HepG2 (cell line): ENCODE data around the gene CDK10. TPM values are rescaled to one million over a fixed set of nuclear protein-coding genes. Genes with fewer than 3 reads are reported as not detected.
"Not testable (repeated sequence)": the region's sequence is repeated elsewhere in the genome, so short reads cannot be mapped to it uniquely, and the experiment has no call there.

Experiments
- ATAC-seq: fragments of 200-7000 bp; cut with Tn5 transposase; 3 replicates; pipeline ENCODE4 v1.9.1; 2020; ENCODE audit warnings: mild to moderate bottlenecking, moderate library complexity
- BruUV-seq: library from RNA; stranded (reverse); fragments of 400-500 nt; replicated peaks from 2 replicates; lab custom pipeline; 2021; lab: Mats Ljungman, UMichigan
- CTCF ChIA-PET: fragments of 300-600 bp; formaldehyde crosslinking; extraction: SDS; loops from one replicate; lab custom pipeline; 2021; ENCODE audit warnings: low total read pairs, inconsistent platforms, low intra/inter-chr PET ratio; lab: Yijun Ruan, JAX
- POLR2A ChIA-PET: fragments of 350-600 bp; sonication (Branson Sonifier 250); formaldehyde crosslinking; loops from one replicate; lab custom pipeline; 2020; ENCODE audit warnings: antibody characterized with exemption, inconsistent platforms; lab: Yijun Ruan, JAX
- DNase-seq: peaks from one replicate; pipeline ENCODE4 v3.0.0-alpha.2; 2015; ENCODE audit warnings: low spot score
- FAIRE-seq: peaks from 3 replicates; lab custom pipeline; 2011; peaks lifted over from hg19 to GRCh38; lab: Jason Lieb, UNC
- H2AFZ ChIP-seq: one replicate; pipeline ENCODE4 v1.6.1; 2011; ENCODE audit warnings: low read length, inconsistent platforms
- H3K27ac ChIP-seq: fragments of 300-600 bp; 3 replicates; pipeline ENCODE4 v1.8.0; 2011; ENCODE audit warnings: mixed run types, mild to moderate bottlenecking, mixed read lengths, low read length, inconsistent platforms; ENCODE audit not compliant: insufficient read depth; ENCODE audit errors: extremely low read length
- H3K27me3 ChIP-seq, 2 experiments: fragments of 200-600 bp in 1 of 2; 2 replicates in 1 of 2; 3 replicates in 1 of 2; pipeline versions ENCODE4 v1.6.0 to v1.8.0; 2011; ENCODE audit warnings: low read length in 2 of 2, mild to moderate bottlenecking in 2 of 2, moderate library complexity in 2 of 2, inconsistent platforms in 1 of 2; ENCODE audit not compliant: insufficient read depth in 2 of 2, control insufficient read depth in 1 of 2
- H3K36me3 ChIP-seq, 2 experiments: fragments of 200-600 bp in 1 of 2; replicated peaks in 1 of 2; 2 replicates in 1 of 2; 3 replicates in 1 of 2; pipeline versions ENCODE4 v1.5.1 to v1.8.0; 2011; ENCODE audit warnings: low read length in 2 of 2, inconsistent platforms in 1 of 2; ENCODE audit not compliant: insufficient read depth in 2 of 2, control insufficient read depth in 1 of 2
- H3K4me1 ChIP-seq: 2 replicates; pipeline ENCODE4 v1.5.1; 2012; ENCODE audit warnings: low read length, inconsistent platforms; ENCODE audit not compliant: insufficient read depth
- H3K4me2 ChIP-seq: 2 replicates; pipeline ENCODE4 v1.6.0; 2011; ENCODE audit warnings: low read depth, low read length, inconsistent platforms
- H3K4me3 ChIP-seq, 3 experiments: fragments of 200-600 bp in 1 of 3; sonication (generic), shearing (Covaris generic) in 1 of 3; replicated peaks in 1 of 3; 2 replicates each; pipeline ENCODE4 v1.5.1; 2011 to 2016; ENCODE audit warnings: low read length in 3 of 3, inconsistent platforms in 2 of 3, low read depth in 2 of 3, mild to moderate bottlenecking in 2 of 3, control low read depth in 1 of 3, mixed read lengths in 1 of 3; ENCODE audit not compliant: insufficient read depth in 1 of 3
- H3K79me2 ChIP-seq: one replicate; pipeline ENCODE4 v1.6.1; 2011; ENCODE audit warnings: low read length, inconsistent platforms; ENCODE audit not compliant: insufficient read depth
- H3K9ac ChIP-seq: 2 replicates; pipeline ENCODE4 v1.6.0; 2011; ENCODE audit warnings: mild to moderate bottlenecking, low read depth, low read length, inconsistent platforms; ENCODE audit not compliant: insufficient read depth
- H3K9me3 ChIP-seq: 2 replicates; pipeline ENCODE4 v1.5.1; 2012; ENCODE audit warnings: mild to moderate bottlenecking, low read length
- H4K20me1 ChIP-seq: 2 replicates; pipeline ENCODE4 v1.6.0; 2011; ENCODE audit warnings: inconsistent platforms, mild to moderate bottlenecking, low read length, moderate library complexity; ENCODE audit not compliant: insufficient read depth
- CCDC6 ChIP-seq: sonication (generic); formaldehyde crosslinking; IDR thresholded peaks from 2 replicates; pipeline ENCODE4 v1.8.1; 2022; ENCODE audit warnings: mild to moderate bottlenecking, missing genetic modification reagents, moderate library complexity
- HMG20A ChIP-seq: IDR thresholded peaks from 2 replicates; pipeline ENCODE4 v1.6.1; 2016; ENCODE audit warnings: borderline replicate concordance
- HNF1B ChIP-seq: sonication (generic); formaldehyde crosslinking; IDR thresholded peaks from 2 replicates; pipeline ENCODE4 v1.5.1; 2020; ENCODE audit warnings: mild to moderate bottlenecking, moderate library complexity, missing genetic modification reagents
- SETDB1 ChIP-seq: sonication (generic); formaldehyde crosslinking; IDR thresholded peaks from 2 replicates; pipeline ENCODE4 v1.5.1; 2020; ENCODE audit warnings: missing genetic modification reagents, mild to moderate bottlenecking, borderline replicate concordance
- STAG1 ChIP-seq: sonication (generic); formaldehyde crosslinking; IDR thresholded peaks from 2 replicates; pipeline ENCODE4 v1.4.0; 2020; ENCODE audit warnings: missing genetic modification reagents
- ZBTB33 ChIP-seq: sonication (generic); formaldehyde crosslinking; IDR thresholded peaks from 2 replicates; pipeline ENCODE4 v1.4.0; 2020; ENCODE audit warnings: missing genetic modification reagents
- ZBTB34 ChIP-seq: sonication (generic); formaldehyde crosslinking; IDR thresholded peaks from 2 replicates; pipeline ENCODE4 v1.8.0; 2022; ENCODE audit warnings: mild to moderate bottlenecking, missing genetic modification reagents
- ZMYM2 ChIP-seq: sonication (generic); formaldehyde crosslinking; IDR thresholded peaks from 2 replicates; pipeline ENCODE4 v1.8.0; 2022; ENCODE audit warnings: mild to moderate bottlenecking, missing genetic modification reagents
- ZNF251 ChIP-seq: sonication (generic); formaldehyde crosslinking; IDR thresholded peaks from 2 replicates; pipeline ENCODE4 v1.9.0; 2021; ENCODE audit warnings: mild to moderate bottlenecking, missing genetic modification reagents
- ZNF605 ChIP-seq: sonication (generic); formaldehyde crosslinking; IDR thresholded peaks from 2 replicates; pipeline ENCODE4 v1.8.0; 2022; ENCODE audit warnings: mild to moderate bottlenecking, missing genetic modification reagents
- ZNF709 ChIP-seq: sonication (generic); formaldehyde crosslinking; IDR thresholded peaks from 2 replicates; pipeline ENCODE4 v1.5.0; 2020; ENCODE audit warnings: mild to moderate bottlenecking, missing genetic modification reagents
- ZSCAN22 ChIP-seq: sonication (generic); formaldehyde crosslinking; IDR thresholded peaks from 2 replicates; pipeline ENCODE4 v1.4.0; 2020; ENCODE audit warnings: mild to moderate bottlenecking, missing genetic modification reagents
- WGBS: methylation state at CpG from one replicate; pipeline ENCODE4 v1.1.6; 2017; ENCODE audit warnings: low lambda C conversion rate; 5-methylcytosine and 5-hydroxymethylcytosine counted together
- in situ Hi-C: cut with HindIII; loops from 2 replicates; pipeline ENCODE4 v1.10.0; 2017; ENCODE audit warnings: low pct_unique_long_range_greater_than_20kb; ENCODE audit not compliant: extremely low pct_ligation_motif_present
- intact Hi-C: fragments of 100-400 bp; cut with micrococcal nuclease; formaldehyde crosslinking; loops from one replicate; pipeline ENCODE4 v1.10.0; 2022; ENCODE audit not compliant: unreplicated experiment
- polyA plus RNA-seq, 8 experiments: library from polyadenylated mRNA; depleted of rRNA in 3 of 8; stranded (reverse) in 7 of 8; unstranded in 1 of 8; fragments of >200 nt; fragmentation: Illumina TruSeq in 4 of 8; extraction: Trizol in 4 of 8; gene quantifications; 2 replicates each; pipeline versions ENCODE4 v1.2.1 to v1.2.3, GENCODE V29; 2011 to 2016; ENCODE audit warnings: low read depth in 4 of 8, missing spikeins in 1 of 8, mixed read lengths in 1 of 8; ENCODE audit not compliant: insufficient read depth in 1 of 8
- total RNA-seq, 5 experiments: library from RNA; depleted of rRNA; stranded (reverse); fragments of >200 nt; fragmentation: Illumina TruSeq; extraction: Trizol; gene quantifications; 2 replicates each; pipeline ENCODE4 v1.2.3, GENCODE V29; 2016; ENCODE audit warnings: low read depth in 1 of 5

CDK10 gene
- total and polyA plus RNA-seq, 2 of the 13 experiments (the other 11 are each of a cell fraction or from before 2014, with no cell fraction given), result 2.5 to 3.9 TPM

GRCh38 chr16:89667000-89667399, 19.5 kb upstream of the CDK10 start:
- H3K4me2 ChIP-seq, ATAC-seq, H2AFZ ChIP-seq, in situ Hi-C loops, H3K9ac ChIP-seq, H3K36me3 ChIP-seq, H3K27me3 ChIP-seq, POLR2A ChIA-PET, H3K4me3 ChIP-seq, H3K27ac ChIP-seq, CTCF ChIA-PET, DNase-seq, intact Hi-C loops, H3K79me2 ChIP-seq, H4K20me1 ChIP-seq, BruUV-seq, FAIRE-seq: not testable (repeated sequence)
- peaks cover 26% of the 10 kb centered on the region for H3K4me1 ChIP-seq
- WGBS, result 89% methylated on average over 7 of the region's 7 CpGs
- H3K9me3 ChIP-seq, result peaks cover 12% of the 10 kb centered on the region; the same call in 1 of the 2 replicates
- TF ChIP-seq STAG1 (CRISPR knock-in tag) (peak; percentile 33), SETDB1 (0 out of 2 replicates have a peak, but pooled peaks have one; percentile 77), ZBTB33 (CRISPR knock-in tag) (peak; percentile 99)

- Histone ChIP-seq H3K36me3 (peaks cover 3 to 7% of the 10 kb centered on the region in 2 experiments; a peak in 3 of 5 replicates), H3K79me2 (no peaks in the 10 kb centered on the region), H2AFZ (no peak overlapping the region), H3K9ac (no peak overlapping the region), H3K27ac (no peak overlapping the region), H3K27me3 (no peaks in the 10 kb centered on the region), H3K4me1 (peaks cover 26% of the 10 kb centered on the region), H3K4me2 (no peak overlapping the region), H3K4me3 (no peak overlapping the region), H4K20me1 (no peaks in the 10 kb centered on the region), H3K9me3 (peaks cover 12% of the 10 kb centered on the region; the same call in 1 of the 2 replicates)
- ChIA-PET POLR2A (interaction anchor here (1.0 to 1.6 kb wide), 2 partner anchors 25 to 33 kb away, joined by 3 to 4 read pairs; no protein-coding TSS in a partner anchor), CTCF (no interaction called here)
- no TSS peak for BruUV-seq
- FAIRE-seq (no peak), ATAC-seq (no peak), DNase-seq (no peak)
- intact Hi-C loops, result no loop called here
- WGBS, result 89% methylated on average over 9 of the region's 9 CpGs
- in situ Hi-C loops, result no loop called here
- no peak for TF ChIP-seq CCDC6
- no peak for TF ChIP-seq HMG20A (CRISPR knock-in tag)
- no peak for TF ChIP-seq ZNF251 (CRISPR knock-in tag)
- 0 out of 2 replicates have a peak, but pooled peaks have one; percentile 32 for TF ChIP-seq ZMYM2
- no peak for TF ChIP-seq HNF1B (CRISPR knock-in tag)
- TF ChIP-seq ZSCAN22 (CRISPR knock-in tag), result peak; percentile 95
- no peak for TF ChIP-seq ZBTB34 (CRISPR knock-in tag)
- TF ChIP-seq ZNF709 (CRISPR knock-in tag), result no peak
- no peak for TF ChIP-seq ZNF605 (CRISPR knock-in tag)
Observed at GRCh38 chr16:89667633-89668032, 18.9 kb upstream of the CDK10 start.
